Measurements from ENCODE around the gene C19orf25.

DNA sequence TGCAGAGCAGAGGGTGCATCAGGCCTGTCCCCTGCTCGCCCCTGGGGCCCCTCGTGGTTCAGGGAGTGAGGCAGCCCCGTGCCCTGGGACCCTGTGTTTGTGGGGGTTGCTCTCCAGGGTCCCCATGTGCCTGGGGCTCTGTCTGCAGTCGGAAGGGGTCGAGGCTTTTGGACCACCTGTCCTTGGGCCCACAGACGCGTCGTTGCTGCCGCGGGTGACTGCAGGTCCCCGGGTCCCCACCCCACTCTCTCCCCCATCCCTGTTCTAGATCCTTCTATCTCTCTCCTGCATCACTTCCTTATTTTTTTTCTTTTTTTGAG, 9.2 kb upstream of the C19orf25 start:
- no peak for TF ChIP-seq POLR2A (IDR thresholded peaks at IDR 0.05; ENCODE audit: low read depth, low read length)
- no peak for TF ChIP-seq POLR2AphosphoS5 (IDR thresholded peaks at IDR 0.05; ENCODE audit: low read depth, low read length)
- no peak for TF ChIP-seq SPI1 (IDR thresholded peaks at IDR 0.05; ENCODE audit: low read depth, low read length)
- no peak for TF ChIP-seq POU2F2 (IDR thresholded peaks at IDR 0.05; ENCODE audit: low read depth, low read length)
- TF ChIP-seq TAF1 (IDR thresholded peaks at IDR 0.05; ENCODE audit: low read depth, low read length) = no peak
